Stimulated activated CD8-positive, alpha-beta memory T cell treated with anti-CD3 and anti-CD28 coated beads, Interleukin-15, amount 100 ng/mL, for 48 hours (primary cell): ENCODE data around the gene MTLN.
A peak's percentile ranks its signal among the peaks of the same experiment; 100 is the strongest.
"Not testable (repeated sequence)": the region's sequence is repeated elsewhere in the genome, so short reads cannot be mapped to it uniquely, and the experiment has no call there.

Experiments used
- DNase-seq, 2 donors: peaks; one replicate each; pipeline ENCODE4 v3.0.0-alpha.2; 2020; ENCODE audit warnings: low read depth in 2 of 2

The MTLN gene

GRCh38 chr2:110211938-110212858 is at the start of gene MTLN:
TSS of gene MTLN (minus strand) at chr2:110212547. CDS start at chr2:110212525, 22 bp downstream.
- DNase-seq = peak; percentile 37 to 54

GRCh38 chr2:110261910-110262309 is 49.6 kb upstream of the MTLN start:
- not testable (repeated sequence) for DNase-seq

- not testable (repeated sequence) for DNase-seq
These were observed 35.9 kb upstream of the MTLN start for GRCh38 chr2:110248081-110248795.

- DNase-seq = not testable (repeated sequence)
These were observed 33.4 kb upstream of the MTLN start for GRCh38 chr2:110245488-110246435.

GRCh38 chr2:110243283-110243682 is 30.9 kb upstream of the MTLN start:
- DNase-seq = not testable (repeated sequence)

GRCh38 chr2:110234514-110234913 is 22.2 kb upstream of the MTLN start:
- DNase-seq = not testable (repeated sequence)

- DNase-seq = not testable (repeated sequence)
These were observed 17.5 kb upstream of the MTLN start for GRCh38 chr2:110229886-110230285.

GRCh38 chr2:110222626-110223025 is 10.3 kb upstream of the MTLN start:
- DNase-seq = not testable (repeated sequence)

- DNase-seq = no peak
These were observed 9.6 kb upstream of the MTLN start for GRCh38 chr2:110221938-110222337.

- DNase-seq = no peak
These were observed 7.8 kb upstream of the MTLN start for GRCh38 chr2:110220190-110220564.

- no peak for DNase-seq
These were observed 7.3 kb upstream of the MTLN start for GRCh38 chr2:110219496-110220189.

GRCh38 chr2:110218889-110219288 is 6.5 kb upstream of the MTLN start:
- DNase-seq = not testable (repeated sequence)

GRCh38 chr2:110216803-110217202 is 4.5 kb upstream of the MTLN start:
- no peak for DNase-seq

- no peak for DNase-seq
These were observed 3.9 kb upstream of the MTLN start for GRCh38 chr2:110216199-110216598.

- no peak for DNase-seq
These were observed 3.3 kb upstream of the MTLN start for GRCh38 chr2:110215566-110216158.

GRCh38 chr2:110215091-110215490 is 2.7 kb upstream of the MTLN start:
- no peak for DNase-seq

- not testable (repeated sequence) for DNase-seq
These were observed 1.2 kb upstream of the MTLN start for GRCh38 chr2:110213522-110213921.

GRCh38 chr2:110205660-110206455 is 6.5 kb downstream of the MTLN start:
- no peak for DNase-seq
